Brain pericyte (primary cell): ENCODE measurements around the gene C11orf91.
"Not testable (repeated sequence)": the region's sequence is repeated elsewhere in the genome, so short reads cannot be mapped to it uniquely, and the experiment has no call there.

Experiments
- DNase-seq: peaks from one replicate; pipeline ENCODE4 v3.0.0-alpha.2; 2012; ENCODE audit warnings: low read depth, low spot score

The C11orf91 gene

GRCh38 chr11:33670250-33671011 lies 30.2 kb downstream of the C11orf91 start:
- DNase-seq = no peak

DNA sequence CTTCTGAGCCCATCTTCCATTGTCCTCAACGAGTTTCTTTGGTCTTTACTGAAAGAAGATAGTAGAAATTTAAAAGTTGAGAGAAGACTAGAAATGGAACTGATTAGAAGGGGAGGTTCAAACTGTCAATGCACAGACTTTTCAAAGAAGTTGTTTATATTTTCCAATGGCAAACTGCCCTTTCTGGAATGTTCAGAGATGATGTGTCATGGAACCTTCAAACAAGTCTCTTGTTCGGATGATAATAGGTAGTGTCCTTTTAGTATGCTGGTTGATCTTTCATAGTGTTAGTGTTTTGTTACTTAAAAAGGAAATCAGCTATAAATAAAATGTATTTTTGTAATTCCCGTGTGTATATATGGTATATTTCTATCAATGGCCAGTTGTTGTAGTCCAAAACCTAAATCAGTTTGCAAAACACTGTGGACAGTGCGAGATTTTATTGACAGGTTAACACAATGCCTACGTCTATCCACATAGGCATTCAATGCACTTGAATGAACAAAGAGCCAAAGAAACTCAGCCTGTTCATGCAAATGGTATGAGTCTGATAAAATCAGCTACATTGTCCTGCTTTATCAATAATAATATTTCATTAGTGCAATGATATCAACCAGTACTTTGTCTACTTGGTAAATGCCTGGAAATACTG lies 30.9 kb downstream of the C11orf91 start:
- DNase-seq = no peak

- DNase-seq = no peak
Measured at GRCh38 chr11:33668951-33669596, 31.6 kb downstream of the C11orf91 start.

- DNase-seq = no peak
Measured at GRCh38 chr11:33668468-33668825, 32.2 kb downstream of the C11orf91 start.

DNA sequence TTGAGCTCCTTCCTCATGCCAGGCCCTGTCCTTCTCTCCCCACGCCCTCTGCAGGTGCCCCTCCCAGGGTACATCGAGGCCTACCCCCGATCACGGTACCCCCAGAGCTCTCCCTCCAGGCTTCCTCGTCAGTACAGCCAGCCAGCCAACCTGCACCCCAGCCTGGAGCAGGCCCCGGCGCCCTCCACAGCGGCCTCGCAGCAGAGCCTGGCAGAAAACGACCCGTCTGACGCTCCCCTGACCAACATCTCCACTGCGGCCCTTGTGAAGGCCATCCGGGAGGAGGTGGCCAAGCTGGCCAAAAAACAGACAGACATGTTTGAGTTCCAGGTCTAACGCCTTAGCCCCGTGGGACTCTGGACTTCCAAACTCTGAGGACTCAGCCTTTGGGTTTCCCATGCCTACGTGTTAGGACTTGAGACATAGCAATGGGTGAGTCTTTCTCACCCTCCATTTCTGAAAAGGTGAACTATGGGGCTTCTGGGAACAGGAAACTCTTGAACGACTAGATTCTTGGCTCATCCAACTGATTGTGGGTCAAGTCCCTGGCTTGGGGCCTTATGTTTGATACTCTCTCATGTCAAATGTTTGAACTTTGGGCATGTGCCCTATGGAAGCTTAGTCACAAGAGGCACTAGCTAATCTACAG lies 32.7 kb downstream of the C11orf91 start:
- DNase-seq = no peak

DNA sequence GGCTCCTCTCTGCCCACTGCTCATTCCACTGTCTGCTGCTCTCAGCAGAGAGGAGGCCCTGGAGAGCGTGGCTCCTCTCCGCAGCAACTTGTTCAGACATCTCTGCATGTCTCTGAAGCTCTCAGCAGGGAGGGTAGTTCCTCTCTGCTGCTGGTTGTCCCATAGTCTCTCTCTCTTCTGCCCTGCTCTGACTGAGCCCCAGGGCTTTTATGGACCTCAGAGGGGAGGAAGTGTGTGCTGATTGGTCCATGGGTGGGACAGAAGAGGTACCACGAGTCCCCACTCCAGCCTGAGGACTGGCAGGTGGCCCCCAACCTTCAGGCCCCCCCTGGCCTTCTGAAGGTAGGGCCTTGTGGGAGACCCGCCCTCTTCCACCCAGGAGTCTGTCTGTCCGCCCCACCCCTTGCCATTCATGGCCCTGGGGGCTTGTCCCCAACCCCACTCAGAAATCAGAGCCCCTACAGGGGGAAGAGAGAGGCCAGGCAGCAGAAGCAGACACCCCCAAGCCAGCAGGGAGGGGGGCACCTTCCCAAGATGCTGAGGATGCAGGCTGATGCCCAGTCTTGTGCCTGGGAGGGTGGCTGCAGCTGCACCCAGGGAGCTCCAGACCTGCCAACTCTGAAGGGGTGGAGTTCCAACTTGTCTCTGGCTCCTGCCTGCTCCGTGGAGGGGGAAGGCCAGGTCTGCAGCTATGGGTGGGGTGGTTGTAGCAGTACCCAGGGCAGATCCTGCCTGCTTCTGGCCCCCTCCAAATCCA lies 35.1 kb downstream of the C11orf91 start:
- no peak for DNase-seq

- DNase-seq = no peak
Measured at GRCh38 chr11:33664827-33665226, 35.8 kb downstream of the C11orf91 start.

- no peak for DNase-seq
Measured at GRCh38 chr11:33664166-33664565, 36.5 kb downstream of the C11orf91 start.

DNA sequence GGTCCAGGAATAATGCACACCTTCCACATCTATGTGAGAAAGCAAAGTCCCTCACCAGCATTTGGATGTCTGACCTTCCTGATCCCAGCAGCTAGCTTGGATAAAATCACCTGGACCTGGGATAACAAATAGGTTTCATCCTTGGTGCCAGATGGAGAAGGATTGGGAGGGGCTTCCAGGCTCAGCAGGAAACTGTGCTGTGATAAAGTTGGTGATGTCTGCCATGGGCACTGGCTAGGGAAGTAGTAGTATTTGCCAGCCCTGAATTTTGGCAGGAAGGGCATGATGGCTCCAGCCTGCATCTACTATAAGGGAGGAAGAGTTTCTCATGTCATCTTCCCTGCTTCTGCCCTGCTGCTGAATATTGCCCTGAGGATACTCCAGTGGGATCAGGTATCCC lies 37.5 kb downstream of the C11orf91 start:
- DNase-seq = no peak

DNA sequence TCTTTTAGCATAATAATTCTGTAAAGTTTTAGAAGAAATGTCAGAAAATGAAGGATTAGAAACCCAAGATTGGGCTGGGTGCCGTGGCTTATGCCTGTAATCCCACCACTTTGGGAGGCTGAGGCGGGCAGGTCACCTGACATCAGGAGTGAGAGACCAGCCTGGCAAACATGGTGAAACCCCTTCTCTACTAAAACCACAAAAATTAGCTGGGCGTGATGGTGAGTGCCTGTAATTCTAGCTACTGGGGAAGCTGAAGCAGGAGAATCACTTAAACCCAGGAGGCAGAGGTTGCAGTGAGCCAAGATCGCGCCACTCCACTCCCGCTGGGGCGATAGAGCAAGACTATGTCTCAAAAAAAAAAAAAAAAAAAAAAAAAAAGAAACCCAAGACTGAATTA lies 39.1 kb downstream of the C11orf91 start:
- not testable (repeated sequence) for DNase-seq

- no peak for DNase-seq
Measured at GRCh38 chr11:33660962-33661361, 39.7 kb downstream of the C11orf91 start.

DNA sequence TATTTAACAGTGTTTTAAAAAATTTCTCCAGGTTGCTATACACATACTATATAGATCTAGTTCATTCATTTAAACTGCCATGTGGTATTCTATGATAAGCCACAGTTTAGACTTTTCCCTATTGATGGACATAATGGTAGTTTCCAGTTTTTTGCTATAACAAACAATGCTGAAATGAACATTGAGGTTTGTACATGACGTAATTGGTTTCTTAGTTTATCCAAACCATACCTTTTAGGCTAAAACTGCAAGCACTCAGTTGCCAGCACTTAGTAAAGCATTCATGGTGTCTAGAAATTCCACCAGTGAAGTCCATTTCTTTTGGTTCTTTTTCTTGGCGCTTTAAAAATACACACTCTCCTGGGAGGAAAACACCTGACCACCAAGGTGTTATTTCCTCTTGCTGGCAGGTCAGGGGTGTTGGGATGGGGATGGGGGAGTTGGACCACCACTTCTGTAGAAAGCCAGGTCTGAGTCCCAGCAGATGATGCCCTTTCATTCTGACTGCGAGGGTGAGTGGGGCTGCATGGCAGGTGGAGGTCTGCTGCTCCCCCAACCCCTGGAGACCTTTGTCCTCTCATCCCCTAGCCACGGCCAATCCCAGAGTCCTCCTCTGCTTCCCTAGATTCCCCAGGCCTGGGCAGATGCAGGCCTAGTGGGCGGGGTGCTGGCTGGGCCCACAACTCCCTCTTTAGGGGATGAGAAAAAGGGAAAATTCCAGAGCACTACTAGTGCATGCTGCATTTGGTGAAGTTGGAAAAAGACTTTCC lies 41.1 kb downstream of the C11orf91 start:
- no peak for DNase-seq

GRCh38 chr11:33658195-33658900 lies 42.3 kb downstream of the C11orf91 start:
- no peak for DNase-seq

DNA sequence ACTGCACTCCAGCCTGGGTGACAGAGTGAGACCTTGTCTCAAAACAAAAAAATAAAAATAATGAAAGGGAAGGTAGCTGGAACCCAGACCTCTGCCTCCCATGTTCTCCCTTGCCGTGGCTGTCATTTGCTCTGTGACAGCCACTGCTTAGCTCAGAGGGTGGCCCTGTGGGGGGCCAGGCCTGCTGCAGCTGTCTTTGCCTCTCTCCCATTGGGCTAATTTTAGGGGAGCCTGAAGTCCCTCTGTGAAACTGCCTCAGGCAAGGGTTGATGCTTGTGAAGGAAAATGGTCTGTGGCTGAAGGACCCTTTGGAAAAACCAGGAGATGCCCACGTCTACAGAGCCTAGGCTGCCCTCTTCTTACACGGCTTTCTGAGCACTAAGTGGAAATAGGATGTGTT lies 42.9 kb downstream of the C11orf91 start:
- no peak for DNase-seq

- DNase-seq = no peak
Measured at GRCh38 chr11:33656768-33657167, 43.9 kb downstream of the C11orf91 start.

DNA sequence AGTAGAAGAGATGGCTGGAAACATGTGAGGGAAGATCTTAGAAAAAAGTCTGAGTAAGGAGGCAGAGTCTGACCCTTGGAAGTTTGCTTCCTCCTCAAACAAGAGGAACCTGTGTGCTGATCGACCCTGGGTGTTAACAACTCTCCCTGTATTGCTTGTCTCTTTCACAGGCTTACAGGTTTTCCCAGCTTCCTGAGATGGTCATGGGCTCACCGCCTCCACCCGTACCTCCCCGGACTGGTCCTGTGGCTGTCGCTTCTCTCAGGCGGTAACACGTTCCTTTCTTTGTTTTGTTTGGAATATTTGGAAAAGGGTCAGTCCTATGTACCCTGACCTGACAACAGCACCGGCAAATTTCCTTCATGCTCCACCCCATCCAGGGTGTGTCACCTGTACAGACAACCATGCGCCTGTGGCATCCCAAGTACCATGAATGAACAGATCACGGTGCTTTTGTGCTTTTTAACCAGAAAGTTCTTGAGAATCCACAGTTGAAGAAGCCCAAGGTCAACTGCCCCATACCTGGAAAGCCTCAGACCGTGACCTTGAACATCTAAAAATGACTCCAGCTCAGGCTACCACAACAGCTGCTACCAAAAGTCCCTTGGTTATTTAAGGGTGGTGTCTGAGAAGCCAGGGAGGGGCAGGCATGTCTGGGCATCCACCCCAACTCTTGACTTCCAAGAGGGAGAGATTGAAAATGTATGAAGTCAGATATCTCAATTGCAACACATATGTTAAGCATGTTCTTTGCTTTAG lies 44.6 kb downstream of the C11orf91 start:
- no peak for DNase-seq

DNA sequence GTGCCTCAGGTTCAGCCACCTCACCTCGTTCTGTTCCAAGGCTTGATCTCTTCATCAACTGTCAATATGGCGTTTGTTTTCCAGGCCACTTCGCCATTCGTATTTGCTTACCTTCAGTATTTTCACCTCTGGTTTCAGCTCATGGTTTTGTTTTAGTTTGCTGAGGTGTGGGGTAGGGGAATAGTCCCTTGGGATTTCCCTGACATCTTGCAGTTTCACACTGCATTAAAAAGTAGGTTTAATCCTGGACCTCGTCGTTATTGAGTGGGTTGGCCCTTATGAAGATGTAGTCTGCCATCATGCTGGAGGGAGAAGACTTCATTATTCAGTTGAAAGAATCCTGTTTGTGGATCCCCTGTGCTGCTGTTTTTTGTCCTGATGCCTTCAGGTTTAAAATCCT lies 46.0 kb downstream of the C11orf91 start:
- no peak for DNase-seq

DNA sequence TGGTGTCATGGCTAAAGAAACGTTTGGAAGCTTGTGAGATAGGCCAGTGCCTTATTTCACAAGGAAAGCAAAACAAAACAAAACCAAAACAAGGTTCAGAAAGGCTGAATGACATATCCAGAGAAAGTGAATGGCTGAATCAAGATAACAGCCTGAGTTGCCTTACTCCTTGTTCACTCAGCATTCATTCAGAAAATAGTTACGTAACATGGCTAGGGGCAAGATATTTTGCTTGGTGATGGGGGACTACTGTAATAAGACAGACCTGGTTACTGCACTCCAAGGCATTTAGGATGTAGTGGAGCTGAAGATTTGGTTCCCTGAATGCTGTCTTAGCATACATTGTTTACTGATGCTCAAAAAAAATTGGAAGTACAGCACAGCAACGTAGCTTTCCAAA lies 47.7 kb downstream of the C11orf91 start:
- DNase-seq = no peak

DNA sequence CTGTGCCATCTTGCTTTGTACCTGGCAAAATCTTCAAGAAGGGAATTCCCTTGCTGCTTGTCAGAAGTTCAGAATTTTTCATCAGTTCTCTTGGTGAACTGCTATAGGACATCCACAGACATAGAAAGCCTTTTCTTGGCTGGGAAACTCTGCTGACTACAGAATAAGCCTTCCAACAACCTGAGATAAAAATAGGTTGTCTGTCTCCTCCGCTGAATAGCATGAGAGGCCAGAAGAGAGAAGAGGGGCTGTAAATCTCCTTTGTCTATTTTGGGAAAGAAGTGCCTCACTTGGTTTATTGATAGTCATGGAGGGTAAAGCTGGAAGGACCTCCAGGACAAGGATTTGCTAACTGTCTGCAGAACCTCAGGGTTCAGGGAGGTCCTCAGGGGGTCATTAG lies 48.2 kb downstream of the C11orf91 start:
- DNase-seq = no peak

DNA sequence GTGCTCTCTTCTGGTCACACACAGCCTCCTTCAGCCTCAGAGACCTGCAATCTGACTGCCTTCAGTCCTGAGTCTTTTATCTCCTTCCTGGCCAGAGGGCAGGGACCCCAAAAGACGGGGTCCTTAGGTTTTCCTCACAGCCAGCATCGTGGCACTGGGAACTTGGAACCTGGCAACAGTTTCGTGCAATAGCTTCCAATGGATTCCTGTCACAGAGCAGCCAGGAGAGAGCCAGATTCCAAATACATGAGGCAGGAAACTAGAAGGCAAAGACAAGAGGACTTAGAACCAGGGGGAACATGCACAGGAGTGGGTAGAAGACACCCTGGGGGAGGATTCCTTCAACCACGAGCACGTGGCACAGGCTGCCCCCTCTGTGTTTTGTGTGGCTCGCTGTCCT lies 48.6 kb downstream of the C11orf91 start:
- no peak for DNase-seq
